ENCODE results near the gene DNAH14. TPM values are rescaled to one million over a fixed set of nuclear protein-coding genes. Genes with fewer than 3 reads are reported as not detected.
"Not testable (repeated sequence)": the region's sequence is repeated elsewhere in the genome, so short reads cannot be mapped to it uniquely, and the experiment has no call there.

The DNAH14 gene
- total and polyA plus RNA-seq, 2 of the 13 experiments (the other 11 are each of a cell fraction or from before 2014, with no cell fraction given), result 4.5 to 27.5 TPM

DNA sequence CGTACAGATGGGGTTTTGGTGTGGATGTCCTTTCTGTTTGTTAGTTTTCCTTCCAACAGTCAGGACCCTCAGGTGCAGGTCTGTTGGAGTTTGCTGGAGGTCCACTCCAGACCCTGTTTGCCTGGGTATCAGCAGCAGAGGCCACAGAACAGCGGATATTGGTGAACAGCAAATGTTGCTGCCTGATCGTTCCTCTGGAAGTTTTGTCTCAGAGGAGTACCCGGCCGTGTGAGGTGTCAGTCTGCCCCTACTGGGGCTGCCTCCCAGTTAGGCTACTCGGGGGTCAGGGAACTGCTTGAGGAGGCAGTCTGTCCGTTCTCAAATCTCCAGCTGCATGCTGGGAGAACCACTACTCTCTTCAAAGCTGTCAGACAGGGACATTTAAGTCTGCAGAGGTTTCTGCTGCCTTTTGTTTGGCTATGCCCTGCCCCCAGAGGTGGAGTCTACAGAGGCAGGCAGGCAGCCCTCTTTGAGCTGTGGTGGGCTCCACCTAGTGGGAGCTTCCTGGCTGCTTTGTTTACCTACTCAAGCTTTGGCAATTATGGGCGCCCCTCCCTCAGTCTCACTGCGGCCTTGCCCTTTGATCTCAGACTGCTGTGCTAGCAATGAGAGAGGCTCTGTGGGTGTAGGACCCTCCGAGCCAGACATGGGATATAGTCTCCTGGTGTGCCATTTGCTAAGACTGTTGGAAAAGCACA is 16.3 kb downstream of the DNAH14 start (continued):
- TF ChIP-seq, protein P1, sequence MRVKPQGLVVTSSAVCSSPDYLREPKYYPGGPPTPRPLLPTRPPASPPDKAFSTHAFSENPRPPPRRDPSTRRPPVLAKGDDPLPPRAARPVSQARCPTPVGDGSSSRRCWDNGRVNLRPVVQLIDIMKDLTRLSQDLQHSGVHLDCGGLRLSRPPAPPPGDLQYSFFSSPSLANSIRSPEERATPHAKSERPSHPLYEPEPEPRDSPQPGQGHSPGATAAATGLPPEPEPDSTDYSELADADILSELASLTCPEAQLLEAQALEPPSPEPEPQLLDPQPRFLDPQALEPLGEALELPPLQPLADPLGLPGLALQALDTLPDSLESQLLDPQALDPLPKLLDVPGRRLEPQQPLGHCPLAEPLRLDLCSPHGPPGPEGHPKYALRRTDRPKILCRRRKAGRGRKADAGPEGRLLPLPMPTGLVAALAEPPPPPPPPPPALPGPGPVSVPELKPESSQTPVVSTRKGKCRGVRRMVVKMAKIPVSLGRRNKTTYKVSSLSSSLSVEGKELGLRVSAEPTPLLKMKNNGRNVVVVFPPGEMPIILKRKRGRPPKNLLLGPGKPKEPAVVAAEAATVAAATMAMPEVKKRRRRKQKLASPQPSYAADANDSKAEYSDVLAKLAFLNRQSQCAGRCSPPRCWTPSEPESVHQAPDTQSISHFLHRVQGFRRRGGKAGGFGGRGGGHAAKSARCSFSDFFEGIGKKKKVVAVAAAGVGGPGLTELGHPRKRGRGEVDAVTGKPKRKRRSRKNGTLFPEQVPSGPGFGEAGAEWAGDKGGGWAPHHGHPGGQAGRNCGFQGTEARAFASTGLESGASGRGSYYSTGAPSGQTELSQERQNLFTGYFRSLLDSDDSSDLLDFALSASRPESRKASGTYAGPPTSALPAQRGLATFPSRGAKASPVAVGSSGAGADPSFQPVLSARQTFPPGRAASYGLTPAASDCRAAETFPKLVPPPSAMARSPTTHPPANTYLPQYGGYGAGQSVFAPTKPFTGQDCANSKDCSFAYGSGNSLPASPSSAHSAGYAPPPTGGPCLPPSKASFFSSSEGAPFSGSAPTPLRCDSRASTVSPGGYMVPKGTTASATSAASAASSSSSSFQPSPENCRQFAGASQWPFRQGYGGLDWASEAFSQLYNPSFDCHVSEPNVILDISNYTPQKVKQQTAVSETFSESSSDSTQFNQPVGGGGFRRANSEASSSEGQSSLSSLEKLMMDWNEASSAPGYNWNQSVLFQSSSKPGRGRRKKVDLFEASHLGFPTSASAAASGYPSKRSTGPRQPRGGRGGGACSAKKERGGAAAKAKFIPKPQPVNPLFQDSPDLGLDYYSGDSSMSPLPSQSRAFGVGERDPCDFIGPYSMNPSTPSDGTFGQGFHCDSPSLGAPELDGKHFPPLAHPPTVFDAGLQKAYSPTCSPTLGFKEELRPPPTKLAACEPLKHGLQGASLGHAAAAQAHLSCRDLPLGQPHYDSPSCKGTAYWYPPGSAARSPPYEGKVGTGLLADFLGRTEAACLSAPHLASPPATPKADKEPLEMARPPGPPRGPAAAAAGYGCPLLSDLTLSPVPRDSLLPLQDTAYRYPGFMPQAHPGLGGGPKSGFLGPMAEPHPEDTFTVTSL (CRISPR knock-in tag; IDR thresholded peaks at IDR 0.05; ENCODE audit: borderline replicate concordance), result peak; percentile 82; the same call in 1 of the 2 replicates
- TF ChIP-seq CEBPG (CRISPR knock-in tag; IDR thresholded peaks at IDR 0.05) (peak; percentile 53; the same call in 1 of the 2 replicates), CBX5 (CRISPR knock-in tag; IDR thresholded peaks at IDR 0.05; ENCODE audit: borderline replicate concordance) (peak; percentile 48; the same call in 1 of the 2 replicates), SOX6 (CRISPR knock-in tag; IDR thresholded peaks at IDR 0.05) (peak; percentile 93)
- TF ChIP-seq, protein P2, sequence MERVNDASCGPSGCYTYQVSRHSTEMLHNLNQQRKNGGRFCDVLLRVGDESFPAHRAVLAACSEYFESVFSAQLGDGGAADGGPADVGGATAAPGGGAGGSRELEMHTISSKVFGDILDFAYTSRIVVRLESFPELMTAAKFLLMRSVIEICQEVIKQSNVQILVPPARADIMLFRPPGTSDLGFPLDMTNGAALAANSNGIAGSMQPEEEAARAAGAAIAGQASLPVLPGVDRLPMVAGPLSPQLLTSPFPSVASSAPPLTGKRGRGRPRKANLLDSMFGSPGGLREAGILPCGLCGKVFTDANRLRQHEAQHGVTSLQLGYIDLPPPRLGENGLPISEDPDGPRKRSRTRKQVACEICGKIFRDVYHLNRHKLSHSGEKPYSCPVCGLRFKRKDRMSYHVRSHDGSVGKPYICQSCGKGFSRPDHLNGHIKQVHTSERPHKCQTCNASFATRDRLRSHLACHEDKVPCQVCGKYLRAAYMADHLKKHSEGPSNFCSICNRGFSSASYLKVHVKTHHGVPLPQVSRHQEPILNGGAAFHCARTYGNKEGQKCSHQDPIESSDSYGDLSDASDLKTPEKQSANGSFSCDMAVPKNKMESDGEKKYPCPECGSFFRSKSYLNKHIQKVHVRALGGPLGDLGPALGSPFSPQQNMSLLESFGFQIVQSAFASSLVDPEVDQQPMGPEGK (CRISPR knock-in tag; IDR thresholded peaks at IDR 0.05), result peak; percentile 92
- not testable (repeated sequence) for TF ChIP-seq SOX6 (IDR thresholded peaks at IDR 0.05)
- TF ChIP-seq, protein P3, sequence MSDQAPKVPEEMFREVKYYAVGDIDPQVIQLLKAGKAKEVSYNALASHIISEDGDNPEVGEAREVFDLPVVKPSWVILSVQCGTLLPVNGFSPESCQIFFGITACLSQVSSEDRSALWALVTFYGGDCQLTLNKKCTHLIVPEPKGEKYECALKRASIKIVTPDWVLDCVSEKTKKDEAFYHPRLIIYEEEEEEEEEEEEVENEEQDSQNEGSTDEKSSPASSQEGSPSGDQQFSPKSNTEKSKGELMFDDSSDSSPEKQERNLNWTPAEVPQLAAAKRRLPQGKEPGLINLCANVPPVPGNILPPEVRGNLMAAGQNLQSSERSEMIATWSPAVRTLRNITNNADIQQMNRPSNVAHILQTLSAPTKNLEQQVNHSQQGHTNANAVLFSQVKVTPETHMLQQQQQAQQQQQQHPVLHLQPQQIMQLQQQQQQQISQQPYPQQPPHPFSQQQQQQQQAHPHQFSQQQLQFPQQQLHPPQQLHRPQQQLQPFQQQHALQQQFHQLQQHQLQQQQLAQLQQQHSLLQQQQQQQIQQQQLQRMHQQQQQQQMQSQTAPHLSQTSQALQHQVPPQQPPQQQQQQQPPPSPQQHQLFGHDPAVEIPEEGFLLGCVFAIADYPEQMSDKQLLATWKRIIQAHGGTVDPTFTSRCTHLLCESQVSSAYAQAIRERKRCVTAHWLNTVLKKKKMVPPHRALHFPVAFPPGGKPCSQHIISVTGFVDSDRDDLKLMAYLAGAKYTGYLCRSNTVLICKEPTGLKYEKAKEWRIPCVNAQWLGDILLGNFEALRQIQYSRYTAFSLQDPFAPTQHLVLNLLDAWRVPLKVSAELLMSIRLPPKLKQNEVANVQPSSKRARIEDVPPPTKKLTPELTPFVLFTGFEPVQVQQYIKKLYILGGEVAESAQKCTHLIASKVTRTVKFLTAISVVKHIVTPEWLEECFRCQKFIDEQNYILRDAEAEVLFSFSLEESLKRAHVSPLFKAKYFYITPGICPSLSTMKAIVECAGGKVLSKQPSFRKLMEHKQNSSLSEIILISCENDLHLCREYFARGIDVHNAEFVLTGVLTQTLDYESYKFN (CRISPR knock-in tag; conservative IDR thresholded peaks at IDR 0.05), result peak; percentile 90
- TF ChIP-seq, protein P4, sequence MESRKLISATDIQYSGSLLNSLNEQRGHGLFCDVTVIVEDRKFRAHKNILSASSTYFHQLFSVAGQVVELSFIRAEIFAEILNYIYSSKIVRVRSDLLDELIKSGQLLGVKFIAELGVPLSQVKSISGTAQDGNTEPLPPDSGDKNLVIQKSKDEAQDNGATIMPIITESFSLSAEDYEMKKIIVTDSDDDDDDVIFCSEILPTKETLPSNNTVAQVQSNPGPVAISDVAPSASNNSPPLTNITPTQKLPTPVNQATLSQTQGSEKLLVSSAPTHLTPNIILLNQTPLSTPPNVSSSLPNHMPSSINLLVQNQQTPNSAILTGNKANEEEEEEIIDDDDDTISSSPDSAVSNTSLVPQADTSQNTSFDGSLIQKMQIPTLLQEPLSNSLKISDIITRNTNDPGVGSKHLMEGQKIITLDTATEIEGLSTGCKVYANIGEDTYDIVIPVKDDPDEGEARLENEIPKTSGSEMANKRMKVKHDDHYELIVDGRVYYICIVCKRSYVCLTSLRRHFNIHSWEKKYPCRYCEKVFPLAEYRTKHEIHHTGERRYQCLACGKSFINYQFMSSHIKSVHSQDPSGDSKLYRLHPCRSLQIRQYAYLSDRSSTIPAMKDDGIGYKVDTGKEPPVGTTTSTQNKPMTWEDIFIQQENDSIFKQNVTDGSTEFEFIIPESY (CRISPR knock-in tag; IDR thresholded peaks at IDR 0.05), result peak; percentile 53; the same call in 1 of the 2 replicates
- TF ChIP-seq, protein P5, sequence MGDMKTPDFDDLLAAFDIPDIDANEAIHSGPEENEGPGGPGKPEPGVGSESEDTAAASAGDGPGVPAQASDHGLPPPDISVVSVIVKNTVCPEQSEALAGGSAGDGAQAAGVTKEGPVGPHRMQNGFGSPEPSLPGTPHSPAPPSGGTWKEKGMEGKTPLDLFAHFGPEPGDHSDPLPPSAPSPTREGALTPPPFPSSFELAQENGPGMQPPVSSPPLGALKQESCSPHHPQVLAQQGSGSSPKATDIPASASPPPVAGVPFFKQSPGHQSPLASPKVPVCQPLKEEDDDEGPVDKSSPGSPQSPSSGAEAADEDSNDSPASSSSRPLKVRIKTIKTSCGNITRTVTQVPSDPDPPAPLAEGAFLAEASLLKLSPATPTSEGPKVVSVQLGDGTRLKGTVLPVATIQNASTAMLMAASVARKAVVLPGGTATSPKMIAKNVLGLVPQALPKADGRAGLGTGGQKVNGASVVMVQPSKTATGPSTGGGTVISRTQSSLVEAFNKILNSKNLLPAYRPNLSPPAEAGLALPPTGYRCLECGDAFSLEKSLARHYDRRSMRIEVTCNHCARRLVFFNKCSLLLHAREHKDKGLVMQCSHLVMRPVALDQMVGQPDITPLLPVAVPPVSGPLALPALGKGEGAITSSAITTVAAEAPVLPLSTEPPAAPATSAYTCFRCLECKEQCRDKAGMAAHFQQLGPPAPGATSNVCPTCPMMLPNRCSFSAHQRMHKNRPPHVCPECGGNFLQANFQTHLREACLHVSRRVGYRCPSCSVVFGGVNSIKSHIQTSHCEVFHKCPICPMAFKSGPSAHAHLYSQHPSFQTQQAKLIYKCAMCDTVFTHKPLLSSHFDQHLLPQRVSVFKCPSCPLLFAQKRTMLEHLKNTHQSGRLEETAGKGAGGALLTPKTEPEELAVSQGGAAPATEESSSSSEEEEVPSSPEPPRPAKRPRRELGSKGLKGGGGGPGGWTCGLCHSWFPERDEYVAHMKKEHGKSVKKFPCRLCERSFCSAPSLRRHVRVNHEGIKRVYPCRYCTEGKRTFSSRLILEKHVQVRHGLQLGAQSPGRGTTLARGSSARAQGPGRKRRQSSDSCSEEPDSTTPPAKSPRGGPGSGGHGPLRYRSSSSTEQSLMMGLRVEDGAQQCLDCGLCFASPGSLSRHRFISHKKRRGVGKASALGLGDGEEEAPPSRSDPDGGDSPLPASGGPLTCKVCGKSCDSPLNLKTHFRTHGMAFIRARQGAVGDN (CRISPR knock-in tag; IDR thresholded peaks at IDR 0.05), result peak; percentile 62
